Loucy (cell line): ENCODE results near the gene P4HA1.

Experiments
- H2AFZ ChIP-seq: fragments of 200-600 bp; sonication (generic); 2 replicates; pipeline ENCODE4 v1.6.0; 2016; ENCODE audit warnings: antibody characterized with exemption, mild to moderate bottlenecking, low read length, moderate library complexity
- H3F3A ChIP-seq: fragments of 200-600 bp; 2 replicates; pipeline ENCODE4 v1.6.0; 2016; ENCODE audit warnings: antibody characterized with exemption, low read depth, mild to moderate bottlenecking
- H3K27me3 ChIP-seq: fragments of 200-600 bp; sonication (generic); 2 replicates; pipeline ENCODE4 v1.6.1; 2014; ENCODE audit warnings: low read length, mild to moderate bottlenecking; ENCODE audit not compliant: insufficient read depth, poor library complexity, severe bottlenecking
- H3K36me3 ChIP-seq: fragments of 200-600 bp; sonication (generic); 2 replicates; pipeline ENCODE4 v1.6.1; 2016; ENCODE audit warnings: low read length; ENCODE audit not compliant: insufficient read depth
- H3K4me1 ChIP-seq: fragments of 200-600 bp; sonication (generic); 2 replicates; pipeline ENCODE4 v1.5.1; 2014; ENCODE audit warnings: low read length, mild to moderate bottlenecking; ENCODE audit not compliant: insufficient read depth, poor library complexity, severe bottlenecking
- H3K4me2 ChIP-seq: fragments of 200-600 bp; sonication (generic); 2 replicates; pipeline ENCODE4 v1.6.0; 2014; ENCODE audit warnings: antibody characterized with exemption, low read length, low read depth, mild to moderate bottlenecking; ENCODE audit not compliant: poor library complexity, severe bottlenecking
- H3K4me3 ChIP-seq: fragments of 200-600 bp; sonication (generic); 2 replicates; pipeline ENCODE4 v1.5.1; 2014; ENCODE audit warnings: low read length, mild to moderate bottlenecking, mixed read lengths; ENCODE audit not compliant: poor library complexity, severe bottlenecking
- H3K79me2 ChIP-seq: fragments of 200-600 bp; sonication (generic); 2 replicates; pipeline ENCODE4 v1.6.1; 2014; ENCODE audit warnings: low read length; ENCODE audit not compliant: insufficient read depth
- H3K9ac ChIP-seq: fragments of 200-600 bp; sonication (generic); 2 replicates; pipeline ENCODE4 v1.6.0; 2014; ENCODE audit warnings: mild to moderate bottlenecking, low read depth, low read length, moderate library complexity; ENCODE audit not compliant: poor library complexity, severe bottlenecking
- H3K9me2 ChIP-seq: fragments of 200-600 bp; sonication (generic); replicated peaks from 2 replicates; pipeline ENCODE4 v1.6.1; 2016; ENCODE audit warnings: low read depth, low read length, mixed read lengths
- H3K9me3 ChIP-seq: fragments of 200-600 bp; sonication (generic); 2 replicates; pipeline ENCODE4 v1.6.1; 2014; ENCODE audit warnings: mild to moderate bottlenecking, antibody characterized with exemption, low read length, low read depth; ENCODE audit not compliant: insufficient read depth
- H4K20me1 ChIP-seq: fragments of 200-600 bp; sonication (generic); 2 replicates; pipeline ENCODE4 v1.6.0; 2014; ENCODE audit warnings: antibody characterized with exemption, low read length, mild to moderate bottlenecking; ENCODE audit not compliant: insufficient read depth, poor library complexity, severe bottlenecking
- CTCF ChIP-seq: fragments of 200-600 bp; sonication (generic); conservative IDR thresholded peaks from 2 replicates; pipeline ENCODE4 v1.5.1; 2014; ENCODE audit warnings: mild to moderate bottlenecking, antibody characterized with exemption, low read length
- EZH2phosphoT487 ChIP-seq: fragments of 200-600 bp; IDR thresholded peaks from 2 replicates; pipeline ENCODE4 v1.6.1; 2018; ENCODE audit warnings: antibody characterized with exemption, mild to moderate bottlenecking, moderate library complexity, borderline replicate concordance

P4HA1 gene

GRCh38 chr10:73021050-73021449 lies 75.6 kb downstream of the P4HA1 start:
- Histone ChIP-seq H3K4me2 (no peak overlapping the region), H3F3A (no peaks in the 10 kb centered on the region), H3K27me3 (no peaks in the 10 kb centered on the region), H3K9me2 (no peaks in the 10 kb centered on the region), H2AFZ (no peak overlapping the region), H3K36me3 (peaks cover 62% of the 10 kb centered on the region; the same call in 1 of the 2 replicates), H3K79me2 (peaks cover 27% of the 10 kb centered on the region; the same call in 1 of the 2 replicates), H3K4me1 (peaks cover 4% of the 10 kb centered on the region), H3K9ac (no peak overlapping the region), H4K20me1 (no peaks in the 10 kb centered on the region), H3K9me3 (no peaks in the 10 kb centered on the region), H3K4me3 (no peak overlapping the region)
- TF ChIP-seq EZH2phosphoT487 = no peak
- no peak for TF ChIP-seq CTCF

GRCh38 chr10:73019100-73019499 lies 77.6 kb downstream of the P4HA1 start:
- Histone ChIP-seq H3K9me2 (no peaks in the 10 kb centered on the region), H3K4me2 (no peak overlapping the region), H4K20me1 (no peaks in the 10 kb centered on the region), H3K27me3 (no peaks in the 10 kb centered on the region), H3K9ac (no peak overlapping the region), H3F3A (no peaks in the 10 kb centered on the region), H2AFZ (no peak overlapping the region), H3K79me2 (peaks cover 27% of the 10 kb centered on the region; the same call in 1 of the 2 replicates), H3K9me3 (no peaks in the 10 kb centered on the region), H3K4me1 (peaks cover 4% of the 10 kb centered on the region), H3K36me3 (peaks cover 80% of the 10 kb centered on the region; the same call in 1 of the 2 replicates), H3K4me3 (no peak overlapping the region)
- no peak for TF ChIP-seq CTCF
- no peak for TF ChIP-seq EZH2phosphoT487

GRCh38 chr10:73018632-73019031 lies 78.0 kb downstream of the P4HA1 start:
- Histone ChIP-seq H3K36me3 (peaks cover 81% of the 10 kb centered on the region; the same call in 1 of the 2 replicates), H3K4me3 (no peak overlapping the region), H3K4me1 (peaks cover 4% of the 10 kb centered on the region), H3K4me2 (no peak overlapping the region), H3F3A (no peaks in the 10 kb centered on the region), H3K79me2 (peaks cover 27% of the 10 kb centered on the region; the same call in 1 of the 2 replicates), H2AFZ (no peak overlapping the region), H3K9ac (no peak overlapping the region), H4K20me1 (no peaks in the 10 kb centered on the region), H3K9me3 (no peaks in the 10 kb centered on the region), H3K27me3 (no peaks in the 10 kb centered on the region), H3K9me2 (no peaks in the 10 kb centered on the region)
- TF ChIP-seq CTCF (no peak), EZH2phosphoT487 (no peak)
